Fibroblast of skin of abdomen (primary cell): ENCODE measurements around the gene KDSR.

Source experiments
- DNase-seq: peaks from one replicate; pipeline ENCODE4 v3.0.0-alpha.2; 2013

Gene KDSR

DNA sequence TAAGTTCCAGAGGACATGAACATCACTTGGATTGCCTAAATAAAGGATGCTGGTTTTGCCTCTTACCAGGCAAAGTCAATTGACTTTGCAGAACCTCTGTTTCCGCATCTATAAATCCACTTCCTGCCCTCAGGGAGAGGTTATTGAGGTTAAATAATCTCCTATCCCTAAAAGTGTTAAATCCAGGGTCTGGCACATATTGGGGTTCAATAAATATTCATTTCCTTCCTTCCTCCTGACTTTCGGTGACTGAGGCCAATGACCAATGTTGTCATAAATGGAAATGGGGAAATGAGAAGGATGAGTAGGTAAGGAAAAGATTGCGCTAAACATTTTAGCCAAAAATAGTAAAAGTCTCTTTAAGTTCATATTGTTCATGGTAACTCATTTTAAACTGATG, 63.5 kb downstream of the KDSR start:
- no peak for DNase-seq

DNA sequence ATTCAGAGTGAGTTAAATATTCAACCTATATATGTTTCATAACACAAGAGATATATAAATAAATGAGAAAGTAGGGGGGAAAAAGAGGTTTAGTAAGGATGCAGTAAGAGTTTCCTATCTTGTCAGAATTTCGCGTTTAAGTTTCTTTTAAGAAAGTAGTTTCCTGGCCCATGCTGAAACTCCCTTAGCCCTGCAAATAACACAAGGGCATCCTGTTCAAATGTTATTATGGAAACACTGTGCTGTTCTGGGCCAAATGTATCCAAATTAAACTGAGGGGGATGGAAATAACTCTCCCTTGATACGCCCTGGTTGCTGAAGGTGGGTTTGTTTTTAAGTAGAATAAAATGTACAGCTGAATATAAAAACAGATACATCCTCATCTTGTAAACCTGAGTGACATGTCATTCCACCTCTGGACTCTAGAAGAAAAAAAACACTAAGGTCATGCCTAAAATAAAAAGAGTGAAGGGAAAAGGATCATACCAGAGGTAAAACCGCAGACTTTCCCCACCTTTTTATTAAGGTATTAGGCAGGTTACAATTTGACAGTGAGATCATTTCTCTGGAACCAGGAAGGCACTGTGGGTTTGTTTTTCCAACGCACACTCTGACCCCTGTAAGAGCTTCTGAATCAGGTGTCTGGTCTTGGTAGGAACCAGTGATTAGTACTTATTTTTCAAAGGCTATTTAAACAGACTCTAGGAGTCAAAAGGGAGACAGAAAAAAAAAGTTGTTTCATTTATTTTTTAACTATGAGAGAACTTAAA, 64.2 kb downstream of the KDSR start:
- DNase-seq, result no peak

DNA sequence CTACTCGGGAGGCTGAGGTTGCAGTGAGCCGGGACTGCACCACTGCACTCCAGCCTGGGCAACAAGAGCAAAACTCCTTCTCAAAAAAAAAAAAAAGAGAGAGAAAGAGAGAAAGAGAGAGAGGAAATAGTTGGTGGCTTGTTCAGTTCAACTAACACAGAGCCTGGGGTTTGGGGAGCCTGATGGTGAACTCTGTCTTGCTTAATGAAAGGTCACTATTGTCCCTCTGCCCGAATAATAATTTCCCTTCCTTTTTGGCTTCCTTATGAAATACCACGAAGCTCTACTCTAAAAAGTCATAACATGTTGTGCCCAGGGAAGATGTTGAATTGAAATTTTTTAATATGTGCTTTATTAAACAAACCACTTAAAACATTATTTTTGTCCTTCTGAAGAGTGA, 64.8 kb downstream of the KDSR start:
- DNase-seq, result no peak

DNA sequence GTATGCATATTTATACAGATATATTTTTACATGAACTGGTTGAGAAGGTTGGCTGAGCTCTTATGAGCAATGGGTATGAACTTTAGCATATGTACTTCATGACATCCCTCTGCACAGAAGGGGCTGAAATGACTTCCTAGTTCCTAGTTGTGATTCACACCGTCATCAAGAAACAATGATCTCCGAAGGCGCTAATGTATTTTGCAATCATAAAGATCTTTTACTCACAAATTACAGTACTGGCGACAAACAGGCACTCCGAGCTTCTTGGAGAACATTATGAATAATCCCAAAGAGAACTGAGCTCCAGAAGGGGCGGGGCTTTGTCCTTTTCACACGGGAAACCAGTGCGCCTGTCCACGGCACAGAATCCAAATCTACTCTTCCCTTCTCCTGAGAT, 65.6 kb downstream of the KDSR start:
- DNase-seq, result no peak

DNA sequence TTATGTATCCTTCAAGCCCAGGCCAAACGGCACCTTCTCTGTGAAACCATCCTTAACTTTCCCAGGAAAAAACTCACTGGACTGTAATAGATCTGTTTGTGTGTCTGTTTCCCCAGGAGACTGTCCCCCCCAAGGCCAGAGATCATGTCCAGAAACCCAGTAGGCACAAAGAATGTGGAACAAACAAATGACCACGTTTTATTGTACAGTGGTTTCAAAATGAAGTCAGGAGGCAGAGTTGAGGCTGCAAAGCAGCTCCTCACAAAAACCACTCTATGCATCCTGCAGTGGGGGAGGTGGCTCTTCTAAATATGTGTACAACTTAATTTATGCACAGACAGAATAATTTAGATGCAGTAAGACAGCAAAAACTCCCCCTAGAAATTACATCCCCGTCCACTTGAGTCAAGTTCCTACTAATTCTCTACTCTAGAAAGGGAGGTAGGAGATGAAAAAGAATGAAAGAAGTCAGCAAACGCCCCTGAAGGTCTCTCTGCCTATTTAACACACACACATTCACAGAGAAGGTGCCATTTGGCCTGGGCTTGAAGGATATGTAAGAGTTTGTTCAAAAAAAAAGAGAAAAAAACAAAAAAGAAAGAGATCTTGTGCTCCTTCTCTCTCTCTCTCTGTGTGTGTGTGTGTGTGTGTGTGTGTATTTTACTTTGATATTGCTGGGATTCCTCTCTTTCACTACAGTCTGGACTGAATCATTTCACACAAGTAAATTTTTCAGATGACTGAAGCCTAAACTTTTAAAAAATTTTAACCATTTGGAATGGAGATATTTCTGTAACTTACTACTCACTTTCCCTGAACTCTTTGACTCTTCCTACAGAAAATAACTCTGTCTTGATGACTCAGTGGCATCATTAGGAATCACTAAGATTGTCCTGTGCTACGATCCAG, 66.9 kb downstream of the KDSR start:
- DNase-seq, result peak; percentile 64

DNA sequence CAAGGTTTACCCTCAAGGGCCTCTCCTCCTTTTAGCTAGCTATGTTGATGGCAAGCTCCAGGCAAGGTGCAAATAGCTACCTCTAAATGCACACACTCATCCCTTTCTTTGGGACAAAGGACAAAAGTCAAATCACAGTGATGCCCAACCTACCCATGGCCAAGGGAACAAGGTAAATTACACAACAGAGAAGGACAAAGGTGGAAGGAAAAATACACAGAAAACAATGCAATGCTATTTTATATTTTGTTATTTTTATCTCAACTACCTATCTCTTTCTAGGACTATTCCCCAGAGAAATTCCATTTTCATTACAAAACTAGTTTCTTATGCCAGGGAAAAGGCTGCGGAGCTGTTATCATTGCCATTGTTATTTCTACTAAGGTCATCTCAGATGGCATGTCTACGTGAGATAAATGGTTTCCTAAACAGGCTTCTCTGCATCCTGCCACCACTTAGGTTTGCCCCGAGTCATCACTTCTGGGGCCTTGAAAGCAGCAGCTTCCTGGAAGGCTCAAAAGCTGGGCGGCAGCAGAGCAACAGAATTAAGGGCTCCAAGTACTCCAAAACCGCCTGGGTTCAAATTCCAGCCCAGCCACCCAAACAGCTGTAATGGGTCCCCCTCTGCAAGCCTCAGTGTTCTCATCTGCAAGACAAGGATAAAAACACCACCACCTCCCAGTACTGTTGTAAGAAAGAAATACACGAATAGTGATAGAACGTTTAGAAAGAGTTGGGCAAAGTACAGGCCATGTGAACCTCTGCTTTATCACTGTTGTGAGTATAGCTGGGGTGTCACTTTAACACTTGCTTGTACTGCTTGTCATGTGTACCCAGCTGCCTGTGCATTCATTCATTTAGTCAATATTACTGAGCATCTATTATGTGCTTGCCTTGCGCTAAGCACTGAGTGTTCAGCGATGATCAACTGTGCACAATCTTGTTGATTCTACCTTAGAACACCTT, 68.3 kb downstream of the KDSR start:
- DNase-seq, result no peak

DNA sequence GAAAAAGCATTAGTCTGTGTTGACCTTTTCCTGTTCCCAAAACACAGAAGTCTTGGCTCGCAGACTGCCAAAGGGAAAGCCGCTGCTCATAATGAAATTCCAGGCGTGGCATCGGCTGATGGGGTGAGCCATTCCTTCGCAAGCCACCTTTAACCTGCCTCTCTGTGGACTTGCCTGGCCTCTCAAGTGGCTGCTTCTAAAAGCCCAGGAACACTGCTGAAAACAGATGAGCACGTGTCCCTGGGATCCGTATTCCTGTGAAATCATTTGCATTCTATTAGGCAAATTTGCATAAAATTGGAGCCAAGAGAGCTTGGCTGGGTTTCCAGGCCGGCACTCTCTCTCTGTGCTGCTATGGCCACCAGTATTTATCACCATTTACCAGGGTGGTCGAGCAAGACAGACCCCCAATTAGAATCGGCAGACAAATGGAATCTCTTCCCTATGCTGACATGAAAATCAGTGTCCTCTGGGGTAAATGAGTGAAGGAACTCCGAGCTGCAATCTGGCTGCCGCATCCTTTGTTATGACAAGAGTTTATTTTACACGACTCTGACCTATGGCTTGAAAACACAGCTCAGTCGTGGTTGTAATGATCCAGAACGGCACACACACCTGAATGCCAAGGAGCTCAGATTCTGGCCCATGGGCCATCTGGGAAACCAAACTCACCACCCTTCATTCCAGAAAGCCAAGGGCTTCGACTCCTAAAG, 69.2 kb downstream of the KDSR start:
- no peak for DNase-seq

DNA sequence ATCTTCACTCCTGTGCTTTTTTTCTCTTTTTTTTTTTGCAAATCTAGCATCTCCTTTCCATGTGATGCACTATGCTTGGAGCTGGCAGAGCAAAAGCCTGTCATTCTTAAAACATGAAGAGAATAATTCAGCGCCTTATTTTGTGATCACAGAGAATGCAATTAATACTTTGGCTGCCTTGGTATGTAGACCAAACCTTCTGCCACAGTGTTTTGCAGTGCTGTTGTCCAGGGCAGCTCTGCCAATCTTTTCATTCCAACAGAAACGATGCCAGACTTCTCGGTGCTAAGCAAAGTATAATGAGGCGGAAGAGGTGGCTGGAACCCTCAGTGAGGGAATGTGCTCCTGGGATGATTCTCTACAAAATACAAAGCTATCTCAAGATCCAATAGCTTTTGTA, 73.1 kb downstream of the KDSR start:
- DNase-seq, result no peak

DNA sequence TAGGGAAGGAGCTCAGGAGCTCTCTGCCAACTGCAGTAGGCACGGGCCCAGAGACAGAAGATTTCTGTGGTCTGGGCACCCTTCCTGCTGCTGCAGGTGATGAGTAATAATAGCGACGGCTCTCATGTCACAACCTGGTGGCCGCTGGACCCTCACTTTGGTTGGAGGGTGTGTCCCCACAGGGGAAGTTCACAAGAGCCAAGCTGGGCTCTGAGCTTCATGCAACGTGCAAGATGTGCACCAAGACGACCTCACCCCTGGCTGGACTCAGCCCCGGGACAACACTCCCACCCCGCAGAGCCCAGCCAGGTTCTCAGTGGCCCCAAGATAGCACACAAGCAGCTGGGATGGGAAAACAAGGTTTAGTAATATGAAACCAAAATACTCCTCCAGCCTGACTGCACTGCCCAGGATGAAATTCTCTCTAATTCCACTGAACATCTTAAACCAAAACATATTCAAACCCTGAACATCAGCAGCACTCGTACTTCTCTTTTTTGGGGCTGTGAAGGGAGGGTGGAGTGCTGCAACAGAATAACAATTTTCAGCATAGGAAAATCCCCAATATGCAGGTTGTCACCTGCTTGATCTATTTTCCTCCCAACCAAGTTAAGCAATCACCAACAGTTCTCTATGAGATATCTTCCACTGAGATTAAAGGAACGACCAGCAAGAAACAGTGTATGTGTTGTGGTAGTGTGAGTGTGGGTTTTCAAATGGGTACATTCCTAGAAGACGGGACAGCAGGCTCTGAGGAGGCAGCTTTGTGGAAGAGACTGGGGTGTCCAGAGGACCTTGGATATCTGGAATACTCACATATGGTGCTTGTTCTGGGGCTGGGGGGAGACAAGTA, 73.9 kb downstream of the KDSR start:
- DNase-seq, result no peak

DNA sequence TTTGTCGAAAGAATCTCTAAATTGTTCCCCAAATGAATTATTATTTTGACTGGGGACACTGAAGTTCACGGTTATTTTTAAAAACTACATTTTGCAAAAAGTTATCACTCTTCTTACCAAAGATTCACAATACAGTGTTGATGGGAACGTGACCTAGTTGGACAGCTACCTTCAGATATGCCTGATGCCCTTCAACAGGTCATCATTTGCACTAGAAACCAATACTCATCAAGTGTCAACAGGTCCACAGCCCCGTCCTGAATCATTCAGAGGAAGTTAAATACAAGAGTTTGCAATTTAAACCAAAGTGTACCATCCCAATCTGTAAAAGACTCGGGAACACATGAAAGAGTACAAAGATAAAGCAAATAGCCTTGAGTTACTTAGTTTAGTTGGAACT, 75.7 kb downstream of the KDSR start:
- no peak for DNase-seq

DNA sequence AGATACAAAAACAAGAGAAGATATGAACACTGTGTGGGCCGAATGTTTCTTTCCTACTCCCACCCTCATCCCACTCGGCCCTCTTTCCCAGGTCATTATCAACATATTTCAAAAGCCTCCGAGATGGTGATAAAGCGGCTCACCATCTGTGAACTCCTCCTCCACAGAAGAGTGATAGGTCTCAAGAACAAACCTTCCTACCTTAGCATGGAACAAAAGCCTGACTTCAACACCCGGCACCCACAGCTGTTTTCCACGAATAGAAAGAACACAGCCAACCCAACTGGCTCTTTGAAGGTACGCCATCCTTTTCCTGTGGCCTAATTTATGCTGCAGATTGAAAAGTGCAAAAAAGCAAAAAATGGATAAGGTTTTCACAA, 76.2 kb downstream of the KDSR start:
- DNase-seq, result no peak

DNA sequence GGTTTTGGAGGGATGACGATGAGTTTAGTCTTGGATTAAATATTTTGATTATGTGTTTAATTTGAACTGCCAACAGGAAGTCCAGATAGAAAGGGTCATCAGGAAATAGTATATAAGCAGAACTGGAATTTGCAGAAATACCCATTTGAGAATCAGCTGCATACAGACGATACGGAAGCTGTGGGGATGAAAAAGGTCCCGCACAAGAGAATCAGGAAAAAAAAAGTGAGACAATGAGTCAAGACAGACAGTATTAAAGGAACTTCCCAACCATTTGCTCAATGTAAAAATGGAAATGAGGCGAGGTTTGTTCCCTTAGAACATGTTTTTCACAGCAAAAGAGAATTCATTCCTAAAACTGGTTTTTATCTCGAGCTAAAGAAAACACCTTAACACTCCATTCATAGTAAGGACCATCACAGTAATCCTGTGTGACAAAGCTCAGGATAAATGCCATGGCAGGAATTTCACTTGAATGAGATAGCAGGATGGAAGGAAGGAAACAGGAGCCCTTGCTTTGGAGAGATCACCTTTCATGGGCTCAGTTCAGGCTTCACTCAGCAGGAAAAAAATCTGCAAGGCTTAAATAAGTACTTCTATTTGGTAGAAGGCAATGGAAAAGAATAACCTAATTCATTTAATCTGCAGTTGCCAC, 76.7 kb downstream of the KDSR start:
- DNase-seq, result no peak

DNA sequence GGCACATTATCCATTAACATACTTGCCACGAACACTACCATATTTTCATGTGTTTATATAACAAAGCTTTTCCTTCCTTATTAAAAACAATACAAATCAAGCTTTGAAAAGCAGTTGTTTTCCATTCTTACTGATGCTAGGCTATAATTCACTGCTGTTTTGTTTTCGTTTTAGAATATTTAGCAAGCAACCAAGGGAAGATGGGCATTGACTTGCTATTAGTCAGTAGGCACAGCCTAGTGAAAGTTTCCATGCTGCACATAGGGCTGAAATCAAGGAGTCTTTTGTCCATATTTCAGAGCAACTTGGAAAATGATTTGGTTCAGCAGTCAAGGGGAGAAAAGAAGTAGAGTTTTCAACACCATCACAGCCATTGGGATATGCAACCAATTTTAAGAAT, 78.7 kb downstream of the KDSR start:
- DNase-seq, result no peak

DNA sequence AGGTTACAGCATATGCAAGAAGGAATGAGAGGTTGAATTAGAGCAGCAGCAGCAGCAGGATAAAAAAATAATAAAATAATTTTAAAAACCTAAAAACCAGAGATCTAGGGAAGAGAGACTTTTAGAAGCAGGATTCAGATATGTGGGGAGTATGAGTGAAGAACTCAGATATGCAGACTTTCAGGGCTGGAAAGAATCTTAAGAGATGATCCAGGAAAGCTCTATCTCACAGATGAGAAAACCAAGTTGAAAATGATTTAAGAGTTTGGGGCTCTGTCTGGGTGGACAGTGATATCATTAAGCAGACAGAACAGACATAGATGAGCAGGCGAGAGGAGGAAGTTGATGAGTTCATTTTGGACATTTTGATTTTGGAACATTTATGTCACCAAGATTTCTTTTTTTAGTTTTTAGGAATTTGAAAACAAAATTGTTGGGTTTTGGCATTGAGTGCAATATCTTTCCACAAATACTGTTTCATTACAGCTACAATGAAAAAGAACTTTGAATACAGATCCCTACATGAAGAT, 79.2 kb downstream of the KDSR start:
- DNase-seq, result no peak

DNA sequence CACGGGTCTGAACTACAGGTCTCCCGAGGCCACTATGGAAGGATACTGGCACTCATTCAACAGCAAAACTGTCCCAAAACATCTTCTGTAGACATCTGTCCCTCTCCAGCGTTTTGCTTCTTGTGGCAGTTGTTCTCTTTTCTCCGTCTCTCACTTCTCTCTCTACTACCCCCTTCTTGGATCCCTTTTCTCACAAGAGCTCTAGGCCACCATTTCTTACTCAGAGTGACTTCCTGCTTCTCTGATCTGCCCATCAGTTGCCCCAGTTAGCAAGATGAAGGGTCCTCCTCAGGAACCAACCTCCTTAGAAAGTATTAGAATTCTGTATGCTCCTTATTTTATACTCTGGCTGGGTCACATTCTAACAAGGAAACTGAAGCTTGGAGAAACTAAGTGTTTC, 80.1 kb downstream of the KDSR start:
- no peak for DNase-seq

DNA sequence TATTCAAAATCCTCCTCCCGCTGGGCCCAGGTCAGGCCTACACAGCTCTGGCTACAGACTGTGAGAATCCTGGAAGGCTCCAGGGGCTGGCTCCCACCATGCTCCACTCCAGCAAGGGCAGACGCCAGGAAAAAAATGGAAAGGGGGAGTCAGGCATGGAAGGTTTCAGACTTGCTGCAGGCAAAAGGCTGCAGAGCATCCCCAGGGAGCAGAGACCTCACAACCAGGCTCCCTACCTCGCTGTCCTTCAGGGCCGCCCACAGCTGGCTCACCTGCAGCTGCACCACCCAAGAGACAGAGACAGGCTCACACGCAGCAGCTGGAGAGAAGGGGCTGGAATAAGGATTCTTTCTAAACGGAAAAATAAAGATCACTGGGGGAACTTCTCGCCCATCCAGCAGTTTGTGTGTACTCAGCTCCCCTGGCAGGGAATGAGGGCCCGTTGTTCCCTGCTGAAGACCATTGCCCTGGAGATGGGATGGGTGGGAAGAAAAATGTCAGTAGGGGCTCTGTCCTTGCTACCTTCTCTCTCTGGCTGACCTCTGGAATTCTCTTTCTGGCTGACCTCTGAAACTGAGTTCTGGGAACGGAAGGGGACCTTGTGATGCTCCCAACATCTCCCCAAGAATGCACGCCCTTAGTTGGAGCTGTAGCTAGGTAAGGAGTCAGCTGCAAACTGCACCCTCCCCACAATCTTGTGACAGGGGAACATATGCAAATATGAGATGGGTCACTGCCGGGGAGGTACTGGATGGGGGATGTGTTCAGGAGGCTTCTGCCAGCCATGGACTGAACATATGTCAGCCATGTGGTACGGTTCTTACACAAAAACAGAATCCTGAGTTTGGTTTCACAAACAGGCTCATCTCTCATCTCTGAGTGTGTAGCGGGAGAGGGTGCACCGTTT, 81.9 kb downstream of the KDSR start:
- DNase-seq, result no peak

DNA sequence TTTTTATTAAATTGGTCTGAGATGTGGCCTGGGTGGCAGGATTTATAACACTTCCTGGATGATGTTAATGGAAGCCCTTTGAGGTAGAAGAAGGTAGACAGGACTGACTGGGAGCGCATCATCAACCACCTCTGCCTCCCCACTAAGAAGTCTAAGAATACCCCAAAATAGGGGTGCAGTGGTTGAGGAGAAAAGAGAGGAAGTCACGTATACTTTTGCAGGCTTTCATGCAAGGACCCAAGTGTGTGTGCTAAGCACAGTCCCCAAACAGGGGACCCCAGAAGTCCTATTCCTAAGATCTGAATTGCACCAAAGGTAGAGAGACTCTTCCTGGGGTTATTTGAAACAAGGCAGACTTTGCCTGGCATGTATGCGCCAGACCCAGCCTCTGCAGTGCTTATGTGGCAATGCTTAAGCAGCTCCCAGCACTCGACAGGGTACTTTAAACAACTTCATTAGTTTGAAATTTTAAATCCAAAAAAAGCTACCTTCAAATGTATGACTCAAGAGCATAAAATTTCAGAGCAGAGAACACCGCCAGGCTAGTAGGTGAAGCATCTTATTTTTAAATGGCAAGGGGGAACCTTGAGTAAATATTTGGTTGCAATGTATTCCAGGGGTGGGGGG, 82.7 kb downstream of the KDSR start:
- DNase-seq, result no peak

DNA sequence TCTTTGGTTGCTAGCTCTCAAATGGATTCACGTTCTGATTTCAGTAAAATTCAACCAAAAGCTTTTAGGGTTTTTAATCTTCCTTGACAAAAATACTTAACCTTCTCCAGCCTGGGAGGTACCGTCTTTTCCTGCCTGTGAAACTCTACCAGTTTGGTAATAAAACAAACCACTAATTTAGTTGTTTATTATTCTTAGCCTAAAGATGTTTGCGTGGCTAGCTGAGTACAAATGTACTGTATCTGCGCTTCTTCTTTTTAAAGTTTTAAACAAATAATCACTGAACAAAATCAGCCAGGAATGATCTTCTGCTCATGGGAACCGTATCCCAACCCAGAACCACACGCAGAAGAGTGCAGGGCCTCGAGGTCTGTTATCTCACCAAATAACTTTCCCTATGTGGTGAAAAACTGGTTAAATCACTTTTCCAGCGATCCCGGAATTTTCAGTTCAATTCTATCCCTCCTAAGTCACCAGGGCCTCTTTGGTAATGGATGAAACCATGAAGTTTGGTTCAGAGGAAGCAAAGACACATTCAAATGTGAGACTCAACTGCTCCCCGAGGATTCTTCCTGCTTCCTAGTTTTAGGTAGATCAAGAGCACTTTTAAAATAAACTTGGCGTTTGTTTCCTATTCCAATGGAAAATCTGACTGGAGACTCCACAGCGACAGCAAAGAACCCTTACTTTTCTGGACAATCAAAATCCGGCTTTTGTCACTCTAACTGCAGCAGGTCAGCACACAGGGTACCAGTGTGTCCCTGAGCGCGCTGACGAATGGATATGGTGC, 83.5 kb downstream of the KDSR start:
- DNase-seq, result no peak
